D721Med (cell line): ENCODE results near the gene ATP1B1.

ENCODE experiments used
- DNase-seq: peaks from one replicate; pipeline ENCODE4 v3.0.0; 2011; ENCODE audit warnings: low spot score; ENCODE audit not compliant: insufficient read length
- FAIRE-seq: peaks from 2 replicates; lab custom pipeline; 2011; peaks lifted over from hg19 to GRCh38; lab: Jason Lieb, UNC
- CTCF ChIP-seq: IDR thresholded peaks from 2 replicates; pipeline ENCODE4 v1.5.1; 2012; ENCODE audit warnings: mild to moderate bottlenecking, control low read depth; ENCODE audit not compliant: insufficient read depth; ENCODE audit errors: missing control alignments

The ATP1B1 gene

GRCh38 chr1:169146576-169147214 is 40.2 kb downstream of the ATP1B1 start:
- FAIRE-seq (no peak), DNase-seq (no peak)
- no peak for TF ChIP-seq CTCF

- FAIRE-seq = no peak
- DNase-seq = no peak
Measured at GRCh38 chr1:169148472-169149252, 42.2 kb downstream of the ATP1B1 start.

GRCh38 chr1:169149555-169150286 is 43.2 kb downstream of the ATP1B1 start:
- TF ChIP-seq CTCF = no peak
- no peak for FAIRE-seq
- DNase-seq = no peak

More at GRCh38 chr1:169148472-169149252, 42.2 kb downstream of the ATP1B1 start:
- TF ChIP-seq CTCF = no peak

- no peak for TF ChIP-seq CTCF
- no peak for DNase-seq
- FAIRE-seq = no peak
Measured at GRCh38 chr1:169150641-169151337, 44.3 kb downstream of the ATP1B1 start.

- FAIRE-seq (no peak), DNase-seq (no peak)
- TF ChIP-seq CTCF = no peak
Measured at GRCh38 chr1:169151338-169151837, 44.9 kb downstream of the ATP1B1 start.

- TF ChIP-seq CTCF = no peak
- FAIRE-seq = no peak
- DNase-seq = no peak
Measured at GRCh38 chr1:169155675-169156074, 49.2 kb downstream of the ATP1B1 start.
